ENCODE measurements around the gene RMND5A.

Gene RMND5A

DNA sequence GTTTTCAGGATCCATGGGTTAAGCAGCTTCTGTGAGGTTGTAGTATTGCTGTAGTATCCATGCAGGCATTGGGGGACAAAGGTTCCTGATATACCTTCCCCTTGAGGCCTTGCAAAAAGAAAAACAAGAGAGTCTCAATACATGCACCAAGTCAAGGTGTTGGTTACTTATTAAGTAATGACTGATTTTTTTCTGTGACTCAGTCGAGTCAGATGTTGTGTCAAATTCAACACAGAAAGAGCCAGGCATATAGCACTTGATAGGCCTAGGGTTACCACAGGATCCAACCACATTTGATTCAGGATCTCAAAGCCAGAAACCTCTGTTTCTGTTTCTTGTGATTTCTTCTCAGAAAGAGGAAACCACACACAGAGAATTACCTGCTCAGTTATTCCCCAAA lies 95.5 kb downstream of the RMND5A start:
- DNase-seq: peak; percentile 37
- in situ Hi-C loops (cut with HindIII; ENCODE audit: low pct_ligation_motif_present, low pct_unique_long_range_greater_than_20kb, low sequenced_read_pairs): no loop called here

DNA sequence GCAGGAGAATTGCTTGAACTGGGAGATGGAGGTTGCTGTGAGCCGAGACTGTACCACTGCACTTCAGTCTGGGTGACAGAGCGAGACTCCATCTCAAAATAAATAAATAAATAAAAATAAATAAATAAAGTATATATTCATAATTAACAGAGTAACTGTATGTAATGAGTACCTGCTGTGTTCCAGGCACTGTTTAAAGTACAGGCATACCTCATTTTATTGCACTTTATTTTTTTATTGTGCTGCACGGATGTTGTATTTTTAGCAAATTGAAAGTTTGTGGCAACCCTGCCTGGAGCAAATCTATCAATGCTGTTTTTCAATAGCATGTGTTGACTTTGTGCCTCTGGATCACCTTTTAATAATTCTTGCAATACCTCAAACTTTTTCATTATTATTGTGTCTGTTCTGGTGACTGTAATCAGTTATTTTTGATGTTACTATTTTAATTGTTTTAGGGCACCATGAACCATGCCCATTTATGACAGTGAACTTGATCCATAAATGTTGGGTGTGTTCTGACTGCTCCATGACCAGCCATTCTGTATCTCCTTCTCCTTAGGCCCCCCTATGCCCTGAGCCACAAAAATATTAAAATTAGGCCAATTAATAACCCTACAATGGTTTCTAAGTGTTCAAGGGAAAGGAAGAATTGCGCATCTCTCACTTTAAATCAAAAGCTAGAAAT lies 98.2 kb downstream of the RMND5A start:
- in situ Hi-C loops (cut with HindIII; ENCODE audit: low pct_ligation_motif_present, low pct_unique_long_range_greater_than_20kb, low sequenced_read_pairs): no loop called here
- no peak for DNase-seq

DNA sequence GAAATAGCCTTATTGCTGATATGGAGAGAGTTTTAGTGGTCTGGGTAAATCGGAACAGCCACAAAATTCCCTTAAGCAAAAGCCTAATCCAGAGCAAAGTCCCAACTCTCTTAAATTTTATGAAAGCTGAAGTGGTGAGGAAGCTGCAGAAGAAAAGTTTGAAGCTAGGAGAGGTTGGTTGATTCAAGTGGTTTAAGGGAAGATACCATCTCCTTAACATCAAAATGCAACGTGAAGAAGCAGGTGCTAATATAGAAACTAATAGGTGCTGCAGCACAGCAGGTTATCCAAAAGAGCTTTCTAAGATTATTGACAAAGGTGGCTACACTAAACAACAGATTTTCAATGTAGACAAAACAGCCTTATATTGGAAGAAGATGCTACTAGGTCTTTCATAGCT lies 98.9 kb downstream of the RMND5A start:
- DNase-seq: no peak
- in situ Hi-C loops (cut with HindIII; ENCODE audit: low pct_ligation_motif_present, low pct_unique_long_range_greater_than_20kb, low sequenced_read_pairs): no loop called here

DNA sequence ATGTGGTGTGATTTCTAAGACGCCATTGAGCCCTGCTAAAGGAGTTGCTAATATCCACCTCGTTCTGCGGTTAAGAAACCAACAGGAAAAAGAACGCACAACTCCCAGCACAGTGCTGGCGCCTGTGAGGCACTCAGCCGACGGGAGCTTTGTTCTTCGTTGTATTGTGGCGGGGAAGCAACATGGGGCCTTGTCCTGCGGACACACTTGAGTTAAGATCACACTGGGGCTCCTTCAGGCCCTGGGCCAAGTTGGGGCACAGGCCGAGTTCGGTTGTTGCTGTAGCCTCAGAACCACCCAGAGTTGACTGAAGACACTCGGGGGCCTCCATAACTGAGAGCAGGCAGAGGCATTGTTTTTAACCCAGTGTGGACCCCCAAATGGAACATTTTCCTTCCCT lies 101.2 kb downstream of the RMND5A start:
- DNase-seq: no peak
- in situ Hi-C loops (cut with HindIII; ENCODE audit: low pct_ligation_motif_present, low pct_unique_long_range_greater_than_20kb, low sequenced_read_pairs): no loop called here

DNA sequence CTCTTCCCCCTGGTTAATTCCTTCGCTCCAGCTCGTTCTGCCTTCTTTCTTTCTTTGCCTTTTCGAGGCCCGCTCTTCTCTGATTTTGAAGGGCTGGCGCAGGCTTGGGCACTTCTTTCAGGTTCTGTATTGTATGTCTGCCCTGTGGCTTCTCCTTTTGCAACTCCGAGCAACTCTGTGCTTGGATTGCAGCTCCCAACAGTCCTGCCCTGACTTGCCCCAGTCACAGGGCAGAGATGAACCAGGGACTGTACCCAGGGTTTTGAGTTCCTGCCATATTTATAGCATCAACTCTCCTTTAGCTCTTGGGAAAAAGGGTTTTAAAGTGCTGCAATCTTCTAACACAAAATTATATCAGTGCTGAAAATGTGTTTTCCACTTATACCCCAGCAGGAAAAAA lies 101.8 kb downstream of the RMND5A start:
- no peak for DNase-seq
- in situ Hi-C loops (cut with HindIII; ENCODE audit: low pct_ligation_motif_present, low pct_unique_long_range_greater_than_20kb, low sequenced_read_pairs): no loop called here

DNA sequence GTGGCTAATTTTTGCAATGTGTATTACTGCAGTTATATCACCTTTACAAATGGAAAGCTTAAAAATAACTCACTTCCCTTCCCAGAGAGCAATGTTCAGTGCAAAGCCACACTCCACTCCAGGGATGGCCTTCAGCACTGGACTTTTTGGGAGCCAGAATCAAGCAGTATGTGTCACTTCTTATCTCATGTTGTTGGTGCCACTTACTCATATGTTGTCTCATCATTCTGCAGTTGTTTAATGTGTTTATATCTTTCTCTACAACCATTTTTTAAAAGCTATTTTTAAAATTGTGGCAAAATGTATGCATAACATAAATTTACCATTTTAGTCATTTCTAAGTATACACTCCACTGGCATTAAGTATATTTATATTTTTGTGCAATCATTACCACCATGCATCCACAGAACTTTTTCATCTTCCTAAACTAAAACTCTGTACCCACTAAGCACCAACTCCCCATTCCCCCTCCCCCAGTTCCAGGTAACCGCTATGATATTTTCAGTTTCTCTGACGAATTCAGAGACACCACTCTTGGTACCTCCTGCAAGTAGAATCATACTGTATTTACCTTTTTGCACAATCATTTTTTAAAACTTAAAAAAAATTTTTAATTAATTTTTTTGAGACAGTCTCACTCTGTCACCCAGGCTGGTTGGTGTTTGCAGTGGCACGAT lies 102.7 kb downstream of the RMND5A start:
- in situ Hi-C loops (cut with HindIII; ENCODE audit: low pct_ligation_motif_present, low pct_unique_long_range_greater_than_20kb, low sequenced_read_pairs): no loop called here
- DNase-seq: no peak

DNA sequence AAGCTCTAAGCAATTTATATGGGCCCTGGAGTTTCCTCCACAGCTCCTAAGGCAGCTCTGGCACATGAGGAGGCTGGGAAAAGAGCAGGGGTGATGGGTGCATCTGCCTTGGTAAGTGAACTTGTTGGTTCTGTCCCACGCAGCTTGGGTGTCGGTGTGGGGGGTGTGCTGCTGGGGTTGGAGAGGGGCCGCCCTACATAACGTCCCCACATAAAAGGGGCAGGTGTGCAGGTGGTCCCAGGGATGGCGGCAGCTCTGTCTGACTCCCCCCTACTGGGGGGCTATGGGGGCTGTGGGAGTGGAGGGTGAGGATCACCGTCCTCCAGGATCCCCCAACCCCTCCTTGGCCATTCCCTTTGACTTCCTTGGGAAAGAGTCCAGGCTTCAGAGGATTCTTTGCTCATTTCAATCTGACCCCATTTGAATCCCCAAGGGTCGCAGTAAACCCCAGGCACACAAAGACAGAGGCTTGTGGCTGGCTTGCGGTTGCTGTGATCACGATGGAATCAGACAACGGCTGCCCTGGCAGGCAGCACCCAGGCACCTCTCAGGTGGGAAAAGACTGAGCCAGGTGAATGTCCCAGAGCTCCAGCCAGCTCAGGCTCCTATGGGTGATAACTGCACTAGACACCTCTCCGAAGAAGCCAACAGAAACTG lies 105.1 kb downstream of the RMND5A start:
- no peak for DNase-seq

DNA sequence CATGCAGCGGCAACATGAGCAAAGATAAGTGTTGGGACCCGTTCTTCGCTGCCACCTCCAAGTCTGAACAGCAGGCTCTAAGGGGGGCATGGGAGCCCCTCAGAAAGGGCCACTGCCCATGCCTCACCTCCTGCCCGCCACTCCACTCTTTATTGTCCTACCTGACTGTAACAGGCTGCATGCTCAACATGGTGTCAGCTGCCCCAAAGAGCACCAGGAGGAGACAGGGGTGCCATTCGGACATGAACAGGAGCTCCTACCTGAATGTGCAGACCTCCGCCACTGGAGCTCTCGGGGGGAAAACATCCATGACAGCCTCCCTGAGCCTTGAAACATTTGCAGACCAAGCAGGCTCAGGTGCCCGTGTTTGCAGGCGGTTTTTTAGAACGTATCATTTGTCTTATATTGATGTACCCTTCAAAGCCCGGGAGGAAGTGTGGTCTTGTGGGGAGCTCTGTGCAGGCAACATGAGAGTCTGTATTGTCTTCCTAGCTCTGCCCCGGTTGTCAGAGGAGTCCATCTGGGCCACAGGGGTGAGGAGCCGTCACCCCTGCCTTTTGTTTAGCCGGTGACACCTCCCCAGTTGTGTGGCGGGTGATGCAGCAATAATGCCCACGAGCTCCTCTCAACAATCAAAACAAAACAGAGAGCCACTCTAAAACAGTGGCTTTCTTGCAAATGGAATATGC lies 105.7 kb downstream of the RMND5A start:
- no peak for DNase-seq
- in situ Hi-C loops (cut with HindIII; ENCODE audit: low pct_ligation_motif_present, low pct_unique_long_range_greater_than_20kb, low sequenced_read_pairs): no loop called here

More for the DNA sequence above, 105.1 kb downstream of the RMND5A start:
- in situ Hi-C loops (cut with HindIII; ENCODE audit: low pct_ligation_motif_present, low pct_unique_long_range_greater_than_20kb, low sequenced_read_pairs): no loop called here

DNA sequence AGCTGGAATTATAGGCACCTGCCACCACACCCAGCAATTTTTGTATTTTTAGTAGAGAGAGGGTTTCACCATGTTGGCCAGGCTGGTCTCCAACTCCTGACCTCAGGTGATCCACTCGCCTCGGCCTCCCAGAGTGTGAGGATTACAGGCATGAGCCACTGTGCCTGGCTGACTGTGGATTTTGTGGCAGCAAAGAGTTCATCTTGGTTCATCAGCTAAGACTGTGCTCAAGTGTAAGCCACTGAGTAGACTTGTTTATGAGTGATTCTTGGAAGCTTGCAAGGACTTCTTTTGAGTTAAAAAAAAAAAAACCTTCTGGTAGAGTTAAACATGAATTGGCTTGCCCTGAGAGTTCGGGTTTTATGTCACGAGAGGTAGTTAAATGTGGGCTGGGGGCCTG lies 106.9 kb downstream of the RMND5A start:
- in situ Hi-C loops (cut with HindIII; ENCODE audit: low pct_ligation_motif_present, low pct_unique_long_range_greater_than_20kb, low sequenced_read_pairs): no loop called here
- DNase-seq: no peak
